ENCODE measurements around the gene CNTNAP2. TPM values are rescaled to one million over a fixed set of nuclear protein-coding genes. Genes with fewer than 3 reads are reported as not detected.
"Not testable (repeated sequence)": the region's sequence is repeated elsewhere in the genome, so short reads cannot be mapped to it uniquely, and the experiment has no call there.

CNTNAP2 gene
- total RNA-seq, 1 donor from 2014 or later = 0.48 TPM

DNA sequence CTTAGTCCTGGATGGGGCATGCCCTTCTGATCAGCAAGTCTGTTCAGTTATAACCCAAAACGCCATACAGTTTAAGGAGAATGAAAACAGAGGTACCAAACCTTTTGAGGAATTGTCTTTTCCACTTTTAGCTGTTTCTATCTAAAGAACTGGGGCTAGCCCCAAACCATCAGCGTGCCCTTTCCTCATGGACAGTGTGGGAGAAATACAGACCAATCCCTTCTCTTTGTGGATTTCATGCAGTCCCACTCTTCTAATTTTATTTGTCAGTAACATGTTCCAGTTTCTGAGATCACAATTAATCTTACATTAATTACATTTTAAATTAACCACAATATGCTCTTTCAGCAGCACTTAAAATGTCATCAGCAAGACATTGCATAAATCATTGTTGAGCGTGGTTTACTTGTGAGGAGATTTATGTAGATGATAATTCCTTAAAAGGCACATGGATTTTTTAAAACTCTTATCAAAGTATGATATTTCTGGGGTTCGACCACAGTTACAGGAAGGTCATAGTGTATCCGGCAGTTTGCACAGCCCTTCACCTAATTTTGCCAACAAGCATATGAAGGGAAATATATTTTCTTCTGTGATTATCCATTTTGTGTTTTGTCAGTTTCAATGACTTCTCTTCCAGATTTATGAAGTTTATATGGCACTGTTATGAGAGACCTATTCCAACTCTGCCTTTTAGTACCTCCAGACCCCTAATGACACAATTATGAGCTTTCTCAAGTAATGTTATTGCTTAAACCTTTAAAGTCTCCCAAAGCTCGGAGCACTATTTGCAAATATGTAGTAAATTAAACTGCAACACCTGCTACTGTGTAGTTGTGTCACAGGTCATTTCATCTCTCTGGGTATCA lies 1605.6 kb downstream of the CNTNAP2 start:
- intact Hi-C loops (cut with DNase I) = no loop called here
- DNase-seq (no peak), ATAC-seq (ENCODE audit: poor library complexity) (no peak)

DNA sequence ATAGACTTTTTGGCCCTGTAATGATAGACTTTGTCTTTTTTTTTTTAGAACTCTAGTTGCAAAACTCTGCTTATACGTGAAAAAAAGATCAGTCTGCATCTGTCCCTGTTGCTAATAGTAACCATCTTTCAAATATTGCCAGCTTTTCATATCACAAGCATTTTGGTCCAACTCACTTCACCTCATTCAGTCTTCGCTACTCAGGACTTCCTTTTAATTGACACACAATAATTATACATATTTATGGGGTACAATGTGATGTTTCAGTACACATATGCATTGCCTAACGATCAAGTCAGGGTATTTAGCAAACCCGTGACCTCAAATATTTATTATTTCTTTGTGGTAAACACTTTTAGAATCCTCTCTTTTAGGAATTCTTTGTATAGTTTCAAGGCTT lies 1606.9 kb downstream of the CNTNAP2 start:
- DNase-seq = no peak
- ATAC-seq (ENCODE audit: poor library complexity) = no peak
- intact Hi-C loops (cut with DNase I) = no loop called here

DNA sequence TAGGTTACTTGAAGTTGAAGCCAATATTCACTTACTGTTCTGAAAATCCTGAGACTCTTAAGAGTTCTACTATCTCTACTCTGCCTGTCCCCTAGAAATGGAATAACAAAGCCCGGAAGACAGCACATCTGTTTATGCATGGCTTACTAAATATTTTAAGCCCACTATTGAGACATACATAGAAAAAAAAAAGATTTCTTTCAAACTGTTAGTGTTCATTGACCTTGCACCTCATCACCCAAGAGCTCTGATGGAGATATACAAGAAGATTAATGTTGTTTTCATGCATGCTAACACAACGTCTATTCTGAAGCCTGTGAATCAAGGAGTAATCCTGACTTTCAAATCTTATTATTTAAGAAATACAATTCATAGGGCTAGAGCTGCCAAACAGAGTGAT lies 1614.7 kb downstream of the CNTNAP2 start:
- ATAC-seq (ENCODE audit: poor library complexity) (no peak), DNase-seq (no peak)
- intact Hi-C loops (cut with DNase I) = no loop called here

DNA sequence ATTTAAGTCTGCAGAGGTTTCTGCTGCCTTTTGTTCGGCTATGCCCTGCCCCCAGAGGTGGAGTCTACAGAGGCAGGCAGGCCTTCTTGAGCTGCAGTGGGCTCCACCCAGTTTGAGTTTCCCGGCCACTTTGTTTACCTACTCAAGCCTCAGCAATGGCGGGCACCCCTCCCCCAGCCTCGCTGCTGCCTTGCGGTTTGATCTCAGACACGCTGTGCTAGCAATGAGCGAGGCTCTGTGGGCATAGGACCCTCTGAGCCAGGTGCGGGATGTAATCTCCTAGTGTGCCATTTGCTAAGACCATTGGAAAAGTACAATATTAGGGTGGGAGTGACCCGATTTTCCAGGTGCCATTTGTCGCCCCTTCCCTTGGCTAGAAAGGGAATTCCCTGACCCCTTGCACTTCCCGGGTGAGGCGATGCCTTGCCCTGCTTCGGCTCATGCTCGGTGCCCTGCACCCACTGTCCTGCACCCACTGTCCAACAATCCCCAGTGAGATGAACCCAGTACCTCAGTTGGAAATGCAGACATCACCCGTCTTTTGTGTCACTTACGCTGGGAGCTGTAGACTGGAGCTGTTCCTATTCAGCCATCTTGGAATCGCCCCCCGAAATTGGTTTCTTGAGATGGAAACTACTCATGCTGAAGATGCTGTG lies 1621.1 kb downstream of the CNTNAP2 start:
- ATAC-seq (ENCODE audit: poor library complexity); intact Hi-C loops (cut with DNase I); DNase-seq: not testable (repeated sequence)

DNA sequence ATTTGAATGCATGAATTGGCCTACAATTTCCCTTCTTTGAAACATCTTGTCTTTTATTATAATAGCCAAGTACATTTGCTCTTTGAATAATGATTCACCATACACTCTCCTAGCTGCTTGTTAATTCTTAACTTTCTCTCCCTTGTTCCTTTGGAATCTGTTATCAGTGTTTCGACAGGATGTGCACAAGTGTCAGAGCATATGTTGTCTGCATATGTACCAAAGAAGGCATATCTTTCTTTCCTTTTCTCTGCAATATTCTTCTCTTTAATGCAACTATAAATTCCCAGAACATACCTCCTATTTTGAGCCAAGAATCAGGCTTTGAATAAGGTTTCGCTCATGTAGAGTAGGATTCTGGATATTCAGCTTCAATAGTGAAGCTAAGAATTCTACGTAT lies 1625.7 kb downstream of the CNTNAP2 start:
- DNase-seq (no peak), ATAC-seq (ENCODE audit: poor library complexity) (no peak)
- intact Hi-C loops (cut with DNase I) = no loop called here

DNA sequence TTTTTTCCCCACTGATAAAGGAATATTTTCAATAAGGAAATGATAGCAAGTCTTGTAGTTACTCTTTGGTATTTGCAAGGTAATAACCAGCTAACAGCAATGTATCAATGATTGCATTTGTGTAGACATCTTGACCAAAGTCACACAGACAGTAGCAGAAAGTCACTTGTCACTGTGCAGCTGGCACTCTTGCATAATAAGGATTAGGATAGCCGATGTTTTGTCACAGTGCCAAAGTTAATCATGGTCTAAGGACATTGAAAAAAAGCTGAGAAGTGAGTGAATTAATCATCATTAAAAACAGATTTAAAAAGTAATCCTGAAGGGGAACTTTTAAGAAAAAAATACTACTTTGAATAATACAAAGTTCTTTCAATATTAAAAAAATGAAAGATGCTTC lies 1639.7 kb downstream of the CNTNAP2 start:
- intact Hi-C loops (cut with DNase I) = no loop called here
- no peak for ATAC-seq (ENCODE audit: poor library complexity)

DNA sequence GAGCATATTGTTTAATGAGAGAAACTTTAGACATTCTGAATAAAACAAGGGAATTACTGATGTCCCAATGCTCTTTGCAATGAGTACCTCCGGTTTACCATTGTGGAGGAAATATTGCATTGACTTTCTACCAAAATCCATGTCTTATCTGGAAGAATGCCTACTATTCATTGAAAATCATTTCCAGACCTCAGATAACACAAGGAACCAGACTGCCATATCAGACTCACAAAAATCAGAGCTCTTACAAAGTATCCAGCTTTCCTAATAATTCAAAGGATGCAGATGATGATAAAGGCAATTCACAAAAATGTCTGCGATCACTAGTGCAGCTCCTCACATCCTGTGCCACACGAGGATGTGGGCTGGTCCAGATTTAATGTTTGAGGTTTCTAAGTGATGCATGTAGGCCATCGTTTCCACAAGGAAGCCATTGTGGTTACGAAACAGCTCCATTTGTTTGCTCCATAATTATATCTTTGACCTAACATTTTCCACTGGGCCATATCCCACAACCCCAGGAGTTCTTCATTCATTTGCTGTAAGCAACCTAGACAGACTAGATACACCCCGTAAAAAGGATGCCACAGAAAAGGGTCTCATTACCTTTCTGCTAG lies 1642.8 kb downstream of the CNTNAP2 start:
- DNase-seq = no peak
- intact Hi-C loops (cut with DNase I) = no loop called here
- no peak for ATAC-seq (ENCODE audit: poor library complexity)

More for the DNA sequence above, 1639.7 kb downstream of the CNTNAP2 start:
- DNase-seq = no peak

DNA sequence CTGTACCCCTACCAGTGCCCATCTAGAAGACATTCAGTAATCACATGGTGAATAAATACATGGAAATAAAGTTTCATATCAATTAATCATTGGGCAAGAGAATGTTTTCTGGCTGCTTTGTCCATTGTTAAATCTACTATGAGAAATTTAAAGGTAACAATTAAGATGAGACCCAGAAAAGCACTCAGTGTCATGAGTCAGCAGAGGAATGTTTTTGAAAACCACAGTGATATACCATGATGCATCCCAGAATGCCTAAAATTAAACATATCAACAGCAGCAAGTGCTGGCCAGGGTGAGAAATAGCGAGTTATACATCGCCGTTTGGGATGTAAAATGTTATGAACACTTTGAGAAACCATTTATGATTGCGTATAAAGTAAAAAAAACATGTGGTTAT lies 1648.7 kb downstream of the CNTNAP2 start:
- intact Hi-C loops (cut with DNase I) = no loop called here
- DNase-seq (no peak), ATAC-seq (ENCODE audit: poor library complexity) (no peak)

DNA sequence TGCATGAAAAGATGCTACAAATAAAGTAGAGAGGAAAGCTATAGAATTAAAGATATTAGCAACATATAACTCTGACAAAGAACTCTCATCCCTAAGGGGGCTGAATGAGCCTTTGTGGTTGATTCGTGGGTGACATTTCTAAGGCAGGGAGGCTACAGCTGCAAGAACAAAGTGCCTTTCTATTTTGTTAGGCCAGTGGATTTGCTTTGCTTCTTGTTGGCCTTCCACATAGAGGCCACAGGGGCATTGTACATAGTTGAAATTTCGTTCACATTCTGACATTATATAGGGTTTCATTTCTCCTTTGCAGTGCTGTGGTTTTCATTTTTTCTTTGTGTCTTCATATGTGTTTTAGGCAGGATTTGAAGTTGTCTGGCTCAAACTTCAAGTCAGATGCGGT lies 1654.7 kb downstream of the CNTNAP2 start:
- intact Hi-C loops (cut with DNase I) = no loop called here
- ATAC-seq (ENCODE audit: poor library complexity) (no peak), DNase-seq (no peak)

DNA sequence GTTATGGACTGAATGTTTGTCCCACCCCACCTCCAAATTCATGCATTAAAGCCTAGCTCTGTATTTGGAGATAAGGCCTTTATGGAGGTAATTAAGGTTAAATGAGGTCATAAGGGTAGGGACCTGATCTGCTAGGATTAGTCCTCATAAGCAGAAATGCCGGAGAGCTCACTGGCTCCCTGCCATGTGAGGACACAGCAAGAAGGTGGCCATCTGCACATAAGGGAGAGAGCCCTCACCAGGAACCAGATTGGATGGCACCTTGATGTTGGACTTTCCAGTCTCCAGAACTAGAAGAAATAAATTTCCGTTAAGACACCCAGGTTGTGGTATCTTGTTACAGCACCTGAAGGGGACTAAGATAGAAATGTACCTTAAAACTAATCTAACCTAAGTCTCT lies 1657.9 kb downstream of the CNTNAP2 start:
- ATAC-seq (ENCODE audit: poor library complexity) = no peak

DNA sequence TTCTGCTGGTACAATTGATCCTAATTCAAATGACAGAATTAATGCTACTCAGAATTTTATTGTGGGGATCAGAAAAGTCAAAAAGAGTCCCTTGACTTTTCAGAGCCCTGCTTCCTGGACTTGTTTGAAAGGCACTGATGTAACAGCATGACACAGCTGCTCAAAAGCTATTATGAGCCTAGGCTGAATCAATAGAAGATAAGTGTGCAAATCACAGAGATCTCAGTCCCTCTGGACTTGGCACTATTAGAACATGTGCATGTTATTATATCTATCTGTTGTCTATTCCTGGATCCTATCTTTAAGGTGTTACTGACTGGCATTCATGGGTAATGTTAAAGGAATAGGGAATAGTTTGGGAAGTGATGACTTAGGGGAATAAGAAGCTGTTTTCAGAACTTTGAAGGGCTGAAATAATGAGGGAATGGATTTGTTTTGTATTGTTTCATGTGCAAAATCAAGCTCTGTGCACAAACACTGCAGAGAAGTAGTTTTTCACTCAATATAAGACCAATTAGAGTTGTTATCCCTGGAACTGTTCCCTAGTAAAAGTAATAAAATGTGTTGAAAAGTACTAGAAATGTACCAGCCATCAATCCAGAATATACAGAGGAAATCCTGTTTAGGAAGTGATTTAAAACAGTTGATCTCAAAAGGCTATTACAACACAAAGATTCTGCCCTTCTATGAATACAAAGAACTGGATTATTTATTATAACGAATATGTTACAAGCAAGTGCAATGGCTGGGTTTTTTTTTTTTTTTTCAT lies 1659.1 kb downstream of the CNTNAP2 start:
- DNase-seq = no peak
- intact Hi-C loops (cut with DNase I) = no loop called here
- ATAC-seq (ENCODE audit: poor library complexity) = no peak

More for the DNA sequence above, 1657.9 kb downstream of the CNTNAP2 start:
- intact Hi-C loops (cut with DNase I) = no loop called here
- no peak for DNase-seq

DNA sequence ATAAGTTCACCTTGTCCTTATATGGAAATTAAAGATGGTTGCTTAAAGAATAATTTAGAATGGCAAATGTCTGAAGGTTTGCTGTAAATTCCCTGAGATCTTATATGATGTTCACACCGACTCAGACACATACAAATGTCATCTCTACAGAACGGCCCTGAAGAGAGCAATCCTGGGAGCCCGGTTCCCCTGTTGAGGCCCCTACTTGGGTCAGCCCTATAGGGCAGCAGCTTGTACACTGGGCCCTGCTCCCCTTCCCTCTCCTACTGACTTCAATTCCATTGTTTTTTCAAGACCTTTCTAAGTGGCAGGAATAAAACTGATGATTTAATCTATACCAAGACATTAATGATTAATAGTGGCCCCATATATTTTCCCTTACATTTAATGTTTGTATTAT lies 1660.7 kb downstream of the CNTNAP2 start:
- DNase-seq = no peak
- ATAC-seq (ENCODE audit: poor library complexity) = no peak
- intact Hi-C loops (cut with DNase I) = no loop called here

DNA sequence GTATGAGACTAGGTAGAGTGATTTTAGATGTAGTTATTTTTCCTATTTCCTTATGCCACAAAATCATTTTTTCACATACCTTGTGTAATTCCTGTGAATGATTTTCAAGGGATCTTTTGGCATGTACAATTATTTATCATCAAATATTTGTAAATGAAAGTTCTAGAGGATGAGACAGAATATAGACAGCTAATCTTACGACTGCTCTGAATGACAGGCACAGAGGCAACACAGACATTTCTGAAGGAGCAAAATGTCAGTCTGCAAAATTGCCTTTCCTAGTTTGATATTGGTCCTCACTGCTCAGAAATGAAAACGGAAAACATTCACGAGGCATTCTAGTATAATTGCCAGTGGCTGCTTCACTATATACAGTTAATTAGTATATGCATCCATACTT lies 1663.3 kb downstream of the CNTNAP2 start:
- intact Hi-C loops (cut with DNase I) = no loop called here
- DNase-seq (no peak), ATAC-seq (ENCODE audit: poor library complexity) (no peak)

DNA sequence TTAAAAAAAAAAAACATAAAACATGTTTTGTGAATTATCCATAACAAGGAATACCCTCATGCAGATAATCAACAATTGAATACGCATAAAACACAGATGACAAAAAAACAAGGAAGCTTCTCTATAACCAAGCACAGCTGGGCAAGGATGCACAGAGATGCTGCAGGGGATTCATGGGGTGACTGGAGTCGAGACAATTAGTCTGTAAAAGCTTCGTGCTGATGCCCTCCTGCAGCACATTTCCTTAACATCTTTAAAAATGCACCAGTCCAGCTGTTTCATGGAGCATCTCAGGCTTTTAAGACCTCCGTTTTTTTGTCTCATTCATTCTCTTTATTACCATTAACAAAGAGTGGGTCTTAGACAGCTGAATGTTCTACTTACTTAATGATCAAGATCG lies 1680.0 kb downstream of the CNTNAP2 start:
- DNase-seq (no peak), ATAC-seq (ENCODE audit: poor library complexity) (no peak)
- intact Hi-C loops (cut with DNase I) = no loop called here

DNA sequence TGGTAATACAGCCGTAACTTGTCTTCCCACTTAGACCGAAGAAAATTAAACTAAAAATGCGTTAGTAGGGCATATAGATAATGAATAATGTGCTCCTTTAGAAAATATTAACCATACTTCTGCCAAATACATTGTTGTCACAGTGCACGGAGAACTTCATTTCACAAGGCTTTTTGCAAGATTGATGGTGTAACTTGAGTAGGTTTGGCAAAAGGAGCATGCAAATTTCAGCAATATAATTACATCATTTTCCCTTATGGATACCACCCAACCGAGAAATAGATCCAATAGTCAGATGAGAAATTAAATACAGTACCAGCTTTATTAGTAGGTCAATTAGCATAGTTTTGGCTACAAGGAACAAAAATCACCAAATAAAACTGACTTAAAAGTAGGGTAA lies 1681.4 kb downstream of the CNTNAP2 start:
- ATAC-seq (ENCODE audit: poor library complexity) = no peak
- DNase-seq = no peak
- intact Hi-C loops (cut with DNase I) = no loop called here

DNA sequence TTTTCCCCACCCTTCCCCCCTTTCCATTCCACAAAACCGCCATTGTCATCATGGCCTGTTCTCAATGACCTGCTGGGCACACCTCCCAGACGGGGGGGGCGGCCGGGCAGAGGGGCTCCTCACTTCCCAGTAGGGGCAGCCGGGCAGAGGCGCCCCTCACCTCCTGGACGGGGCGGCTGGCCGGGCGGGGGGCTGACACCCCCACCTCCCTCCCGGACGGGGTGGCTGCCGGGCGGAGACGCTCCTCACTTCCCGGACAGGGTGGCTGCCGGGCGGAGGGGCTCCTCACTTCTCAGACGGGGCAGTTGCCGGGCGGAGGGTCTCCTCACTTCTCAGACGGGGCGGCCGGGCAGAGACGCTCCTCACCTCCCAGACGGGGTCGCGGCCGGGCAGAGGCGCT lies 1685.2 kb downstream of the CNTNAP2 start:
- ATAC-seq (ENCODE audit: poor library complexity); intact Hi-C loops (cut with DNase I); DNase-seq: not testable (repeated sequence)

DNA sequence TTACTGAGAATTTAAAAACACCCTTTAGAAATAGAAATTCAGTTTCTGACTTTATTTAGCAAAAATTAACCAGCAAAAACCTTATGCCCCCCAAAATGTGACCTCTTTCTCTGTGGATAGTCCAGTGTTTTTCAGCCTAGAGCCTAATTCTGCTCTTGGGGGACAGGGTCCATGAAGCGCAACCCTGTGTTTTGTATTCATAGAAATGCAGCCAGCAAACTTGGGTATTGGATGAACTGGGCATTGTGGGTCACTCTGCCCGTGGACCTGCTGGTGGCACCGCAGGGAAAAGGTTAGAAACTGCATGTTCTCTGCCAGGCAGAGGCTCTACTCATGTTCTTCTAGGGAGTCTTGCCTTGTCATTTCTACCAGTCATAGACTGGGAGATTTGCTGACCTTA lies 1686.5 kb downstream of the CNTNAP2 start:
- intact Hi-C loops (cut with DNase I) = no loop called here

DNA sequence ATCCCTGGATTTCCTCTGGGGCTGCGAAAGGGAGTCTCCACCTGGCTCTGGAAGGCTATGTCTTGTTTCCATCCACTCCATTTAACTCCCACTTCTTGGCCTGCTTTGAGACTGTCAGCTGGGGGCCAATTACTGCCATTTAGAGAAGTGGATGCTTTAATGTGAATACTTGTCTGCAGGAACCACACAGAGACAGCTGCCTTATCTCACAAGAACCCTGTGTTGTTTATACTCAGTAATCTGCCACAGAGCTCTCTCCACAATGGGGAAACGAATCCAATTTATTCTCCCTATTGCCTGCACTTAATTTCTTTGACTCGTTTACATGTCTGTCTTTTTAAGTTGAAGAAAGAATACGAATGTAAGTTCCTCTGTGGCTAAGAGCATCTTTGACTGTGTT lies 1687.0 kb downstream of the CNTNAP2 start:
- intact Hi-C loops (cut with DNase I) = no loop called here
- DNase-seq = no peak
- ATAC-seq (ENCODE audit: poor library complexity) = no peak

More for the DNA sequence above, 1686.5 kb downstream of the CNTNAP2 start:
- DNase-seq = no peak
- ATAC-seq (ENCODE audit: poor library complexity) = no peak

DNA sequence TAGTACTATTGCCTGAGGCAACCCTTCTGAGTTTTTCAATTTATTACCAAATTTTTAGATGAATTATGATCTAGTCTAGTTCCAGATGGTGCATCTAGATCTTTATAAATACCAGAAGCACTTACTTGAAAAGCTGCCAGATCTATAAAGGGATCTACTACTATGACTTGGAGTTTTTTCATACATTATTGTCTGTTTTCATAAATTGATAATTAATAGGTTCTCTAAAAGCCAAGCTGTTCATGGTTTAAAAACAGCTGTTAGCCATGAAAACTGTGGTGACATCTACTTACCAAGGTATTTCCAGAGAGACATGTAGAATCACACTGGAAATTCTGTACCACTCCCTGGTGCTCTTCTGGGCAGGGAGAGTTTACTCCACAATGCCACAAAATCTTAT lies 1687.4 kb downstream of the CNTNAP2 start:
- ATAC-seq (ENCODE audit: poor library complexity) (no peak), DNase-seq (no peak)
- intact Hi-C loops (cut with DNase I) = no loop called here

Measured in Right ventricle myocardium superior (tissue), 1 donor.